Measurements from ENCODE around the gene DGUOK.

DNA sequence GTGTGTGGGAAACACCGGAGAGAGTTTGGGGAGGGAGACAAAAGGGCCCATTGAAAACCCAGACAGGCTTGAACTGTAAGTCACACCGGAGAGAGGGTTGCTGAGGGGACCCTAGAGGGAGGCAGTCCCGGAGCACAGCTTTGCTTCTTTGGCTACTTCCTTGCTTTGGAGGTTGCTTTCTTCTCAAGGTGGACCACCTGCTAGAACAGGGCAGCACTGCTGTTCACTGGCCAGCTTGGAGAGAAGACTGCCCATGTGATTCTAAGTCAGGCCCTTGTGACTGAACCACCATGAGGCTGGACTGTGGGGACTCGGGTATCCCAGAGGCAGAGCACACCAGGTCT lies 29.5 kb upstream of the DGUOK start:
- TF ChIP-seq EZH2 (IDR thresholded peaks at IDR 0.05; ENCODE audit: borderline replicate concordance, insufficient read depth, low read length, poor library complexity, severe bottlenecking): no peak
- TF ChIP-seq, protein P1, sequence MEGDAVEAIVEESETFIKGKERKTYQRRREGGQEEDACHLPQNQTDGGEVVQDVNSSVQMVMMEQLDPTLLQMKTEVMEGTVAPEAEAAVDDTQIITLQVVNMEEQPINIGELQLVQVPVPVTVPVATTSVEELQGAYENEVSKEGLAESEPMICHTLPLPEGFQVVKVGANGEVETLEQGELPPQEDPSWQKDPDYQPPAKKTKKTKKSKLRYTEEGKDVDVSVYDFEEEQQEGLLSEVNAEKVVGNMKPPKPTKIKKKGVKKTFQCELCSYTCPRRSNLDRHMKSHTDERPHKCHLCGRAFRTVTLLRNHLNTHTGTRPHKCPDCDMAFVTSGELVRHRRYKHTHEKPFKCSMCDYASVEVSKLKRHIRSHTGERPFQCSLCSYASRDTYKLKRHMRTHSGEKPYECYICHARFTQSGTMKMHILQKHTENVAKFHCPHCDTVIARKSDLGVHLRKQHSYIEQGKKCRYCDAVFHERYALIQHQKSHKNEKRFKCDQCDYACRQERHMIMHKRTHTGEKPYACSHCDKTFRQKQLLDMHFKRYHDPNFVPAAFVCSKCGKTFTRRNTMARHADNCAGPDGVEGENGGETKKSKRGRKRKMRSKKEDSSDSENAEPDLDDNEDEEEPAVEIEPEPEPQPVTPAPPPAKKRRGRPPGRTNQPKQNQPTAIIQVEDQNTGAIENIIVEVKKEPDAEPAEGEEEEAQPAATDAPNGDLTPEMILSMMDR (IDR thresholded peaks at IDR 0.05; ENCODE audit: poor library complexity, severe bottlenecking): no peak
- TF ChIP-seq RAD21 (conservative IDR thresholded peaks at IDR 0.05): no peak
- no peak for TF ChIP-seq POLR2AphosphoS5 (IDR thresholded peaks at IDR 0.05)
- TF ChIP-seq, protein P2, sequence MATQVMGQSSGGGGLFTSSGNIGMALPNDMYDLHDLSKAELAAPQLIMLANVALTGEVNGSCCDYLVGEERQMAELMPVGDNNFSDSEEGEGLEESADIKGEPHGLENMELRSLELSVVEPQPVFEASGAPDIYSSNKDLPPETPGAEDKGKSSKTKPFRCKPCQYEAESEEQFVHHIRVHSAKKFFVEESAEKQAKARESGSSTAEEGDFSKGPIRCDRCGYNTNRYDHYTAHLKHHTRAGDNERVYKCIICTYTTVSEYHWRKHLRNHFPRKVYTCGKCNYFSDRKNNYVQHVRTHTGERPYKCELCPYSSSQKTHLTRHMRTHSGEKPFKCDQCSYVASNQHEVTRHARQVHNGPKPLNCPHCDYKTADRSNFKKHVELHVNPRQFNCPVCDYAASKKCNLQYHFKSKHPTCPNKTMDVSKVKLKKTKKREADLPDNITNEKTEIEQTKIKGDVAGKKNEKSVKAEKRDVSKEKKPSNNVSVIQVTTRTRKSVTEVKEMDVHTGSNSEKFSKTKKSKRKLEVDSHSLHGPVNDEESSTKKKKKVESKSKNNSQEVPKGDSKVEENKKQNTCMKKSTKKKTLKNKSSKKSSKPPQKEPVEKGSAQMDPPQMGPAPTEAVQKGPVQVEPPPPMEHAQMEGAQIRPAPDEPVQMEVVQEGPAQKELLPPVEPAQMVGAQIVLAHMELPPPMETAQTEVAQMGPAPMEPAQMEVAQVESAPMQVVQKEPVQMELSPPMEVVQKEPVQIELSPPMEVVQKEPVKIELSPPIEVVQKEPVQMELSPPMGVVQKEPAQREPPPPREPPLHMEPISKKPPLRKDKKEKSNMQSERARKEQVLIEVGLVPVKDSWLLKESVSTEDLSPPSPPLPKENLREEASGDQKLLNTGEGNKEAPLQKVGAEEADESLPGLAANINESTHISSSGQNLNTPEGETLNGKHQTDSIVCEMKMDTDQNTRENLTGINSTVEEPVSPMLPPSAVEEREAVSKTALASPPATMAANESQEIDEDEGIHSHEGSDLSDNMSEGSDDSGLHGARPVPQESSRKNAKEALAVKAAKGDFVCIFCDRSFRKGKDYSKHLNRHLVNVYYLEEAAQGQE (IDR thresholded peaks at IDR 0.05; ENCODE audit: borderline replicate concordance): no peak
- no peak for TF ChIP-seq EP300 (conservative IDR thresholded peaks at IDR 0.05; ENCODE audit: poor library complexity, severe bottlenecking)
- no peak for TF ChIP-seq MXI1 (conservative IDR thresholded peaks at IDR 0.05; ENCODE audit: poor library complexity, severe bottlenecking)

Data from neural cell (in vitro differentiated cells).